ENCODE measurements around the gene KAZN.
"Not testable (repeated sequence)": the region's sequence is repeated elsewhere in the genome, so short reads cannot be mapped to it uniquely, and the experiment has no call there.

KAZN gene

DNA sequence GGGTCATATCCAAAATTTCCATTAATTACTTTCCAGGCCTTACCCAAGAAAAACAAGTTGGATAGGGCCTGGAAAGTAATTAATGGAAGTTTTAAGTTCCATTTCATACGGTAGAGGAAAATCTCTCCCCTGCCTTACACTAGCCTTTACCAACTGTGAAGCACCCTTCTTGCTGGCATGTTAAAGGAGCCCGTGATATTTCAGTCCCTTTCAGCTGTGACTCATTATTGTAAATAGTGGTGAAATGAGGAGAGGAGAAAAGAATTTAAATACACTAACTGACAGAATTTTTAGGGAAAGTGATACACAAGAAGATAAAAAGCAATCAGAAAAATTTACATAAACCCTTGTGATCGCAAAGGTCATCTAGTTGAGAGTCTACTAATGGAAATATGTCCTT is 20.3 kb upstream of the KAZN start:
- H3K4me3 ChIP-seq (ENCODE audit: insufficient read depth in 1 of 2, low read depth in 1 of 2, low read length in 2 of 2), result no peak overlapping the region
- H3K9ac ChIP-seq (ENCODE audit: low read length), result no peak overlapping the region
- no peak overlapping the region for H3K4ac ChIP-seq (ENCODE audit: low read depth in 1 of 2, low read length in 2 of 2)
- H3K36me3 ChIP-seq (ENCODE audit: control insufficient read depth in 1 of 2, insufficient read depth in 2 of 2, low read depth in 1 of 2, low read length in 2 of 2), result no peaks in the 10 kb centered on the region
- H3K18ac ChIP-seq (ENCODE audit: low read depth in 1 of 2, low read length in 2 of 2), result no peak overlapping the region
- H3K9me3 ChIP-seq (ENCODE audit: control insufficient read depth, low read length), result peaks cover 4% of the 10 kb centered on the region
- no peak overlapping the region for H2BK5ac ChIP-seq (ENCODE audit: low read depth, low read length, poor library complexity, severe bottlenecking)
- H3K27me3 ChIP-seq (ENCODE audit: control insufficient read depth in 1 of 2, insufficient read depth in 1 of 2, low read length in 2 of 2), result peaks cover 0 to 7% of the 10 kb centered on the region in 2 experiments
- no peaks in the 10 kb centered on the region for H3K79me1 ChIP-seq (replicated peaks; ENCODE audit: low read length, poor library complexity, severe bottlenecking)
- H3K4me1 ChIP-seq (ENCODE audit: control insufficient read depth, insufficient read depth, low read depth, low read length), result no peaks in the 10 kb centered on the region
- no peak overlapping the region for H4K8ac ChIP-seq (ENCODE audit: low read length)
- H4K91ac ChIP-seq (ENCODE audit: low read length), result no peak overlapping the region
- H3K23ac ChIP-seq (ENCODE audit: low read length in 2 of 2), result no peak overlapping the region
- no peak overlapping the region for H3K4me2 ChIP-seq (ENCODE audit: low read length, poor library complexity, severe bottlenecking)
- H2BK15ac ChIP-seq (ENCODE audit: low read depth, poor library complexity, severe bottlenecking), result no peak overlapping the region
- 90% methylated on average over 1 of the region's 3 CpGs for WGBS
- H2BK120ac ChIP-seq (ENCODE audit: low read depth, low read length), result no peak overlapping the region
- H2AFZ ChIP-seq (ENCODE audit: low read depth, low read length), result no peak overlapping the region
- no peak overlapping the region for H2AK5ac ChIP-seq (ENCODE audit: low read length, severe bottlenecking)
- no peak overlapping the region for H3K27ac ChIP-seq (ENCODE audit: low read length, poor library complexity, severe bottlenecking)
- H2BK12ac ChIP-seq (ENCODE audit: low read length in 2 of 2), result no peak overlapping the region
- no peak for DNase-seq
- H3K14ac ChIP-seq (ENCODE audit: low read length in 2 of 2), result no peak overlapping the region

DNA sequence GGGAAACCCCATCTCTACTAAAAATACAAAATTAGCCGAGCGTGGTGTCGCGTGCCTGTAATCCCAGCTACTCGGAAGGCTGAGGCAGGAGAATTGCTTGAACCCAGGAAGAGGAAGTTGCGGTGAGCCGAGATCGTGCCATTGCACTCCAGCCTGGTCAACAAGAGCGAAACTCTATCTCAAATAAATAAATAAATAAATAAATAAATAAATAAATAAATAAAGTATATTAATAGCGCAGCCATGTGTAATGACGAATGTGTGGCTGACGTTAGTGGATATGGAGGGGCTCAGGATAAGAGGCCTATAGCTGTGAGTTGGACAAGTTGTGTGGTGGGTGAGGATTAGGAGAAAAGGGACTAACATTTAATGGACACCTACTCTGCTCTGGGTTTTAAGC is 18.2 kb upstream of the KAZN start:
- not testable (repeated sequence) for H3K4me1 ChIP-seq (ENCODE audit: control insufficient read depth, insufficient read depth, low read depth, low read length); H2BK12ac ChIP-seq (ENCODE audit: low read length in 2 of 2); H3K23ac ChIP-seq (ENCODE audit: low read length in 2 of 2); H2AK5ac ChIP-seq (ENCODE audit: low read length, severe bottlenecking); H2AFZ ChIP-seq (ENCODE audit: low read depth, low read length); H3K36me3 ChIP-seq (ENCODE audit: control insufficient read depth in 1 of 2, insufficient read depth in 2 of 2, low read depth in 1 of 2, low read length in 2 of 2); H3K18ac ChIP-seq (ENCODE audit: low read depth in 1 of 2, low read length in 2 of 2); H2BK5ac ChIP-seq (ENCODE audit: low read depth, low read length, poor library complexity, severe bottlenecking); H3K79me1 ChIP-seq (replicated peaks; ENCODE audit: low read length, poor library complexity, severe bottlenecking); H4K8ac ChIP-seq (ENCODE audit: low read length); H3K4ac ChIP-seq (ENCODE audit: low read depth in 1 of 2, low read length in 2 of 2); H3K9me3 ChIP-seq (ENCODE audit: control insufficient read depth, low read length); H3K4me2 ChIP-seq (ENCODE audit: low read length, poor library complexity, severe bottlenecking); H3K14ac ChIP-seq (ENCODE audit: low read length in 2 of 2); H3K4me3 ChIP-seq (ENCODE audit: insufficient read depth in 1 of 2, low read depth in 1 of 2, low read length in 2 of 2); H4K91ac ChIP-seq (ENCODE audit: low read length); H3K27me3 ChIP-seq (ENCODE audit: control insufficient read depth in 1 of 2, insufficient read depth in 1 of 2, low read length in 2 of 2); H2BK120ac ChIP-seq (ENCODE audit: low read depth, low read length); H3K9ac ChIP-seq (ENCODE audit: low read length); H3K27ac ChIP-seq (ENCODE audit: low read length, poor library complexity, severe bottlenecking); H2BK15ac ChIP-seq (ENCODE audit: low read depth, poor library complexity, severe bottlenecking); DNase-seq
- WGBS, result 93% methylated on average over 8 of the region's 12 CpGs

DNA sequence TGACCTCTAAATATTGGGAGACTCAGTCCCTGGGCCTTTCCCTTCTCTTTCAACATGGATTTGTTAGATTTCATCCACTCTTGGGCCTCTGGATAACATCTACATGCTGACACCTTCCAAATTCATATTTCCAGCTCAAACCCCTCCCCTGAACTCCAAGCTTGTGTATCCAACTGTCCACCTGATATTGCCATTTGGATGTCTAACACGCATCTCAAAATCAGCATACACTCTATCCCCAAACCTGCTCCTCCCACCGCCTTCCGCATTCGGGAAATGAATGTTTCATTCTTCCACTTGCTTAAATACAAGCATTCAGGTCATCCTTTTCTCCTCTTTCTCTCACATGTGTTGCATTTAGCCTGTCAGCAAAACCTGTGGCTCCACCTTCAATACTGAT is 17.5 kb upstream of the KAZN start:
- H2AFZ ChIP-seq (ENCODE audit: low read depth, low read length), result no peak overlapping the region
- H4K8ac ChIP-seq (ENCODE audit: low read length), result no peak overlapping the region
- H4K91ac ChIP-seq (ENCODE audit: low read length), result no peak overlapping the region
- H2AK5ac ChIP-seq (ENCODE audit: low read length, severe bottlenecking), result no peak overlapping the region
- no peak overlapping the region for H3K4me3 ChIP-seq (ENCODE audit: insufficient read depth in 1 of 2, low read depth in 1 of 2, low read length in 2 of 2)
- no peak for DNase-seq
- H3K4me2 ChIP-seq (ENCODE audit: low read length, poor library complexity, severe bottlenecking), result no peak overlapping the region
- H2BK12ac ChIP-seq (ENCODE audit: low read length in 2 of 2), result no peak overlapping the region
- no peak overlapping the region for H3K4ac ChIP-seq (ENCODE audit: low read depth in 1 of 2, low read length in 2 of 2)
- no peak overlapping the region for H3K14ac ChIP-seq (ENCODE audit: low read length in 2 of 2)
- H3K4me1 ChIP-seq (ENCODE audit: control insufficient read depth, insufficient read depth, low read depth, low read length), result no peaks in the 10 kb centered on the region
- no peak overlapping the region for H3K27ac ChIP-seq (ENCODE audit: low read length, poor library complexity, severe bottlenecking)
- H3K79me1 ChIP-seq (replicated peaks; ENCODE audit: low read length, poor library complexity, severe bottlenecking), result no peaks in the 10 kb centered on the region
- H3K27me3 ChIP-seq (ENCODE audit: control insufficient read depth in 1 of 2, insufficient read depth in 1 of 2, low read length in 2 of 2), result peaks cover 0 to 3% of the 10 kb centered on the region in 2 experiments
- H3K9ac ChIP-seq (ENCODE audit: low read length), result no peak overlapping the region
- H2BK15ac ChIP-seq (ENCODE audit: low read depth, poor library complexity, severe bottlenecking), result no peak overlapping the region
- 94% methylated on average over 4 of the region's 4 CpGs for WGBS
- no peak overlapping the region for H3K23ac ChIP-seq (ENCODE audit: low read length in 2 of 2)
- H2BK120ac ChIP-seq (ENCODE audit: low read depth, low read length), result no peak overlapping the region
- H2BK5ac ChIP-seq (ENCODE audit: low read depth, low read length, poor library complexity, severe bottlenecking), result no peak overlapping the region
- H3K9me3 ChIP-seq (ENCODE audit: control insufficient read depth, low read length), result peaks cover 7% of the 10 kb centered on the region
- H3K18ac ChIP-seq (ENCODE audit: low read depth in 1 of 2, low read length in 2 of 2), result no peak overlapping the region
- H3K36me3 ChIP-seq (ENCODE audit: control insufficient read depth in 1 of 2, insufficient read depth in 2 of 2, low read depth in 1 of 2, low read length in 2 of 2), result no peaks in the 10 kb centered on the region

DNA sequence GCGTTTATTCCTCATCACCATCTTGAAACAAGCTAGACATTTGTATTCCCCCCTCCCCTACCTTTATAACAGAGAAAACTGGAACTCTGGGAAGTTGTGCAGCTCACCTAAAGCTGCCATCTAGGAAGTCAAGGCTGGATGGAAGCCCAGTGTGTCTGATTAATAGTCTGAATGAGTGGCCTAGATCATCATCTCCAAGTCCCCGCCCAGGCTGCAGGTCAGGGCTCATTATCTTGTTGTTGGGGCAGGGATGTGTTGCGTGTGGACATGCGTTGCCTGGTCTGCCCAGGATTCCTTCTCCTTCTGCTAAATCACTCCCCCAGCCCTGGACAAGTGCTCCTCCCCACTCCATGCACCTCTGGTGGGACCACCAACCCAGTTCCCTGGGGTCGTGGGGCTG is 14.7 kb upstream of the KAZN start:
- H3K27ac ChIP-seq (ENCODE audit: low read length, poor library complexity, severe bottlenecking), result no peak overlapping the region
- H4K91ac ChIP-seq (ENCODE audit: low read length), result no peak overlapping the region
- H3K4ac ChIP-seq (ENCODE audit: low read depth in 1 of 2, low read length in 2 of 2), result no peak overlapping the region
- no peaks in the 10 kb centered on the region for H3K36me3 ChIP-seq (ENCODE audit: control insufficient read depth in 1 of 2, insufficient read depth in 2 of 2, low read depth in 1 of 2, low read length in 2 of 2)
- peaks cover 0 to 6% of the 10 kb centered on the region in 2 experiments for H3K27me3 ChIP-seq (ENCODE audit: control insufficient read depth in 1 of 2, insufficient read depth in 1 of 2, low read length in 2 of 2)
- no peak overlapping the region for H4K8ac ChIP-seq (ENCODE audit: low read length)
- WGBS, result 88% methylated on average over 5 of the region's 5 CpGs
- peaks cover 7% of the 10 kb centered on the region for H3K9me3 ChIP-seq (ENCODE audit: control insufficient read depth, low read length)
- H3K4me2 ChIP-seq (ENCODE audit: low read length, poor library complexity, severe bottlenecking), result no peak overlapping the region
- H3K4me1 ChIP-seq (ENCODE audit: control insufficient read depth, insufficient read depth, low read depth, low read length), result no peaks in the 10 kb centered on the region
- no peak overlapping the region for H3K4me3 ChIP-seq (ENCODE audit: insufficient read depth in 1 of 2, low read depth in 1 of 2, low read length in 2 of 2)
- no peak overlapping the region for H2BK120ac ChIP-seq (ENCODE audit: low read depth, low read length)
- no peak overlapping the region for H3K23ac ChIP-seq (ENCODE audit: low read length in 2 of 2)
- no peak overlapping the region for H2AFZ ChIP-seq (ENCODE audit: low read depth, low read length)
- no peak overlapping the region for H2BK12ac ChIP-seq (ENCODE audit: low read length in 2 of 2)
- H2BK15ac ChIP-seq (ENCODE audit: low read depth, poor library complexity, severe bottlenecking), result no peak overlapping the region
- no peaks in the 10 kb centered on the region for H3K79me1 ChIP-seq (replicated peaks; ENCODE audit: low read length, poor library complexity, severe bottlenecking)
- H2BK5ac ChIP-seq (ENCODE audit: low read depth, low read length, poor library complexity, severe bottlenecking), result no peak overlapping the region
- H3K18ac ChIP-seq (ENCODE audit: low read depth in 1 of 2, low read length in 2 of 2), result no peak overlapping the region
- no peak for DNase-seq
- no peak overlapping the region for H2AK5ac ChIP-seq (ENCODE audit: low read length, severe bottlenecking)
- H3K14ac ChIP-seq (ENCODE audit: low read length in 2 of 2), result no peak overlapping the region
- no peak overlapping the region for H3K9ac ChIP-seq (ENCODE audit: low read length)
